NCI-H2081 (cell line): ENCODE measurements around the gene FAM9C.
"Not testable (repeated sequence)": the region's sequence is repeated elsewhere in the genome, so short reads cannot be mapped to it uniquely, and the experiment has no call there.

Experiments used
- DNase-seq, 2 experiments: peaks; one replicate each; lab custom pipeline; 2025; lab: John Stamatoyannopoulos, UW

The FAM9C gene

DNA sequence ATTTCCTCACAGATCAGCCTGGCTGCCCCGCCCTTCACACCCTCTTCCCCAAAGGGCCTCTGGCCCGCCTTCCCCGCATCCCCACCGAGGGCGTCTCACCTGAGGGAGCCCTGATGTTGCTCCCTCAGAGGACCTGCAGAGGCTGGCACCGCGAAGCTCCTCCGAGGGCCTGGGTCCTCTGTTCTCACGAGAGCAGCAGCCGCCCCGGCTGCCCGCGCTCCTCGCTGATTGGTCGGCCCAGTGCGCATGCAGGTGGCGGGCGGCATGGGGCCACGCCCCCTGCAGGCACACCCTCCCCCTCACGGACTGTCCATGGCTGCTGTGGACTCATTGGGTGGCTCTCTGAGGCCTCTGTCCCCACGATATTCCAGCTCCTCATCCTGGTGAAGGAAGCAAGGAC lies at the start of gene FAM9C:
FAM9C (minus strand) TSS at position 180 of the 400 bp plus-strand sequence. CDS start 831 bp downstream, outside the sequence.
- no peak for DNase-seq

DNA sequence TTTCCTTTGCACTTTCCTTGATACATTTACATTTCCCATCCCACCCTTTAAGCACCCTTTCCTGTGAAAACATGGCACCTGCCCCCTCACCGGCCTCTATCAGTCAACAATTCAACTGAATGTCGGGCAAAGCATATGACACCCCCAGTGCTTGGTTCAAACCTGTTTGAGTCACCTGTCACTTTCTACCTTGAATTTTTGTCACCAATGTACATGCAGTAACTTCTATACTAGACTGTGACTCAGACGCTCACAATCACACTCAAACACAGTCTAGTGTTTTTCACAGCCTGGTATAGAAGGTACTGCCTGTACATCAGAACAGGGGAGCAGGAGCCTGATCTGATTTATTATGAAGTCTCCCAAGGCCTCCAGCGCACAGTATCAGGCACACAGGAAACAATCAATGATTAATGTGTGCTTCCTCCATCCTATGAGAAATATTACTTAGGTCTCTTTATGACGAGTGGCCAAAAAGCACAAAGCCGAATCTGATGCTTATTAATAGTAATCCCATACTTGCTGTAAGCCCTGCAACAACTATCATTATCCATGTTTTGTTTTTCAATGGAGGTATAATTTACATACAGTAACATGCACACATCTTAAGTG lies 49.2 kb upstream of the FAM9C start:
- no peak for DNase-seq

DNA sequence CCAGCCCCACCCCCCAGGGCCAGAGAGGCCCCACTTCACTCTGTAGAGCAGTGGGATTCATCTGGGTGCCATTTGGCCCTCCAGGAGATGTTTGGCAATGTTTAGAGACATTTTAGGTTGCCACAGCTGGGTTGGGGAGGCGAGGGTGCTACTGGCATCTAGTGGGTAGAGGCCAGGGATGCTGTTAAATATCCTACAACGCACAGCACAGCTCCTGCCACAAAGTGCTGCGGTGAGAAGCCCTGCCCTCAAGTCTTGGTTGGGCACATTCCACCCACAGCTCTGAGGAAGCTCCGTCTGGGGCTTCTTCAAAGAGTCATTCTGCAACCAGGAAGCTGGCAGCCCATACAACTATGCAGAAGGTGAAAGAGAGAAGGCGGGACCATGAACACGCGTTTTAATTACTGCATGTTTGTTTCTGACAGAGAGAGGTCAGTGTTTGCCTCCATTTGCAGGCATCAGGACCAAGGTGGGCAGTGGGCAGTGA lies 48.1 kb upstream of the FAM9C start:
- DNase-seq: no peak

DNA sequence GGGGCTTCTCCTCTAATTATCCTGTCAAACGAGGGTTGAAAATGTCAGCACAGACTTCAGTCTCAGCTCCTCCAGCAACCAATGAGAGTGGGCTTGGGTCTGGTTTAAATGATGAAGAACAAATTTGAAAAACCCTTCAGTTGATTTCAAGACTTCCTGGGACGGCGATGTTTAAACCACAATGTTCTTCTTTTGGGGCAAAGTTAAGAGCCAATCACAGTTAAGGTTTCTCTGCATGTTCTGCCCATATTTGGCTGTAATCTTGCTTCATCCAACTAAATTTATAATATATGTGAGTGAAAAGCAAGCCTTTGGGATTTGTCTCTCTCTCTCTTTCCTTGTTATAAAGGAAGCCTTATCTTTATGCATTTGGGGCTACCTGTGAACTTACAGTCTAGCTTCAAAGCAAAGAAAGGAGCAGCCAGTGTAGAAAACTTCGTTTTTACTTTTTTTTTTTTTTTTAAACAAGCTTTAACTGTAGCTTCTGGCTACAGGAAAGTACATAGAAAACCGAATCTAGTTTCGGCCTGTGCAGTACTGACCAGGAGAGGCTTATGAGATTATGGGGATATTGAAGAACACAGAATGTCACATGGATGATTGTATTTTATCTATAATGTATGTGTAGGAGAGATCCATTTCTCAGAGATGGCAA lies 46.8 kb upstream of the FAM9C start:
- DNase-seq: no peak

DNA sequence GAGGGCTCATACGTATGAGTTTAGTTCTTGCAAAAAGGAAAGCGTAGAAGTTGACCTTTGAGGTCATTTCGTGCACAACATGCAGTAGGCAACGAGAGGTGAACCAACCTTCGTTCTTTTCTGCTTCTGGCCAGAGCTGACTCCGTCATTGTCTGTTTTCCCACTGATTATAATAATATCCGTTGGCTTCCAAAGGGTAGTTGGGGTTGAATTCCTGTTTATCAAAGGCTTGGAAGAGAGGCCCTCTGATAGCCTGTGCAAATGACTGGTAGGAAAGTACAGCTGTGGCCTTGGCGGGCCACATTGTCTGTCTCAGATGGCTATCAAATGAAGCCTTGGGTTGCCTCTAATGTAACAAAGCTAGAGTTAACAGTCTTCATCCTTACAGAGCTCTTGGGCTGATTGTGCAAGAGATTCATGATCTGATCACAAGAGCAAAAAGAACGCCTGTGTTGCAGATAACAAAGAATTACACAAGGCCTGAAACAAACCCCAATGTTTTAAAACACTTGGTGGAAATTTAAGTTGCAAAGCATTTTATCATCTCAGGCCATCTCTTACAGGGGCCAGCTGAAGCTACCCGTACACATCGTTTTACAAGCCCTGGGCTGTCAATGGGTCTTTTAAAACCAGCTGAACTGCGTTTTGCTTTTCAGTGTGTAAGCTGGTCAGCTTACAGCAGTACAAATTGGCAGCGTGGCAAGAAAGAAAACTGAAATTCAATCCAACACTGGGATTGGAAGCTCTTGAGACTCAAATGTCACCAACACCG lies 46.1 kb upstream of the FAM9C start:
- no peak for DNase-seq

DNA sequence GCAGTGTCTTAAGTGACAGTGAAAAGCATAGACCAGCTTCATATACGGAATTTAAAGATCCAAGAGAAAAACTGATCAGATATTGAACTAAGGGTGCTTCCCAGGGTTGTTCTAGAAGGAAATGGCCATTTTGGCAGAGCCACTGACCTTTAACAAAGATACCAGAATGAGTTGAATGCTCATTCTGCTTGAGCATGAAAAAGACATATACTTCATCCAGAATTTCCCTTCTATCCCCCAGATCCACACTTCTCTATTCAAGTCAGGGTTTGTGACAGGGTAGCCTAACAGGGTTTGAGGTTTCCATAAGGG lies 45.6 kb upstream of the FAM9C start:
- DNase-seq: no peak

DNA sequence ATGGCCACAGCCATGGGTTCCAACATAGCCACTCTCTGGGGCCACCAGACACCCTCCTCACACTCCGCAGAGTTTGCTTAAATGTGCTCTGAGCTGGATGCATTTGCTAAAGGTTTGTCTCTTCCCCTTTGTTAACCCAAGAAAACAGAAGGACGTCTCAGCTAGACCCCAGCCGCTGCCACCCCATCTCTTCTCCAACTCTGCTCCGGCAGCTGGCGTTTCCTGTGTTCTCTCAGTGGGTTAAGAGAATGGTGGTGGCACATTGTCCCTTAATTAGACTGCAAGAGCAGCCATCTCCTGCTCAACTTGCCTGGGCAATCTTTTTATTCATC lies 43.7 kb upstream of the FAM9C start:
- no peak for DNase-seq

DNA sequence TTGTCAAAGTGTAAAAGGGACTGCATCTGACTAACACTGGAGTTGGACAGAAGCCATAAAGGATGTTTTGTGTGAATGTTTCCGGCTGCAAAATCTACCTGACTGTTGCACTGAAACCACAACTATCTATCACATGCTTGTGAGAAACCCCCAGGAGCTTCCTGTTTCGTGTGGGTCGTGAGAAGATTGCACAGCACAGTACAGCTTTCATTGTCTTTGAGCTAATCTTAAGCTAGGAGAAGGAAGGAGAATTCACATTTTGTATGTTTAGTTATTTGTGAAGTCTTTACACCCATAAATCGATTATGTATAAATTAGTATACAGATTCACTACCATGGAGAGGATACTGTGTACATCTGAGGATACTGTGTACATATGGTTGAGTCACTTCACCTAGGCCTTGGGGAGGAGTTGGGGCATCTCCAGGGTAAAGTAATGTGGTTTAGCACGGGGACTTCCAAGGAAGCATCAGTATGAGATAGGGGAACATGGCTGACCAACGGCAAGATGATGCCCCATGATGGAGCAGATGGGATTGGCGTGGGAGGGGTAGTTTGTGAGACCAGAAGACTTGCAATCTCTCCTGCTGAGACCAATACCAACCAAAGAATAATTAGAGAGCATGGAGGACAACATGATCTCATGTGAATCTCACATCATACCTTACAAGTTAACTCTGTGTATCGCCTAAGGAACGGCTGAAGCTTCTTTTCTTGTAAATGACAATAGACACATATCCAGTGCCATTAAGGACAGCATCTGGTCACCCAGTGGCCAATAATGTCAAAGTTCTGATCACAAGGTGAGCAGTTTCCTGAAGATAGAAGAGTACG lies 43.1 kb upstream of the FAM9C start:
- DNase-seq: no peak

DNA sequence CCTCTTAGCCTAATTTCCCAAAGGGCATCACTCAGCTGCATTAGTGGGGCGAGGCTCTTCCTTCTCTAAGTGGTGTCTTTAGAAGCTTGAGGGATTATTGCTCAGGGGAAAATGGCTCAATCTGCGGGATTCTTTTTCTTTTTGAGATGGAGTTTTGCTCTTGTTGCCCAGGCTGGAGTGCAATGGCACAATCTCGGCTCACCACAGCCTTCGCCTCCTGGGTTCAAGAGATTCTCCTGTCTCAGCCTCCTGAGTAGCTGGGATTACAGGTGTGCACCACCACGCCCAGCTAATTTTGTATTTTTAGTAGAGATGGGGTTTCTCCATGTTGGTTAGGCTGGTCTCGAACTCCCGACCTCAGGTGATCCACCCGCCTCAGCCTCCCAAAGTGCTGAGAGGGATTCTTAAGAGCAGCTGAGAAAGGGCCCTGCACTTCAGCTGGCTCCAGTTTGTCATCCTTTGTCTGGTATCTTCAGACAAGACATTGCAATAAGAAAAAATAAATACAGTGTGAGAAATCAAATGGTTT lies 42.4 kb upstream of the FAM9C start:
- not testable (repeated sequence) for DNase-seq

DNA sequence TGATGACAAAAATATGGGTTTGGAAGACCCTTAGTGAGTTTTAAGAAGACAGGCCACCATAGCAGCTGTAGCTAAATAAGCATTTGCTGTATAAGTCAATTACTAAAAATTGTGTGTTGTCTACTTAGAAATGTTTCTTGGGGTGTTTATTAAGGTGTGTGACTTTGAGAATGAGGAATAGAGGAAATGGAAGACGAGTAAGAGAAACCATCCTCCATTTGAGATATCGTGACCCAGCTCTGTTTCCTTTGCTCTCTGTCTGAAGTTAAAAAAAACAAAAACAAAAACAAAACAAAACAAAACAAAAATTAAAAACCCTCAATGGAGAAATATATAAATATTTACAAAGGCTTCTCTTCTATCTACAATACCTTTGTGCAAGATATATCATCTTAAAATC lies 41.7 kb upstream of the FAM9C start:
- no peak for DNase-seq

DNA sequence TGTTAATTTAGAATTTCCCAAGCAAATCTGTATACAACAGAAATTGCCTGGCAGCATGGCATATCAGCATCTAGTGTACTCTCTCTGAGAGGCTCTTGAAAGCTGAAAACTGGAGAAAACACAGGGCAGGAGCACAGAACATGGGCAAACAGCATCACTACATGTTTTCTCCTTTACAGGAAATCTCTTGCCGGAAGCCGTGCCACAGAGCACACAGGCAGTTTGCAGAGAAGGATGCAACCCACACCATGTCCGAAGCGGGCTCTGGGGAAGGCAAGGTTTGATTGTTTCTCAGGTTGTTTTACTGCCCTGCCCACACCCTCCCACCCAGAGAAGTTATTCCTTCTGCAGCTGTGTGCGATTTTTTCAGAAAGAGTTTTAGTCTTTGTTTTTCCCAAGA lies 41.1 kb upstream of the FAM9C start:
- no peak for DNase-seq

DNA sequence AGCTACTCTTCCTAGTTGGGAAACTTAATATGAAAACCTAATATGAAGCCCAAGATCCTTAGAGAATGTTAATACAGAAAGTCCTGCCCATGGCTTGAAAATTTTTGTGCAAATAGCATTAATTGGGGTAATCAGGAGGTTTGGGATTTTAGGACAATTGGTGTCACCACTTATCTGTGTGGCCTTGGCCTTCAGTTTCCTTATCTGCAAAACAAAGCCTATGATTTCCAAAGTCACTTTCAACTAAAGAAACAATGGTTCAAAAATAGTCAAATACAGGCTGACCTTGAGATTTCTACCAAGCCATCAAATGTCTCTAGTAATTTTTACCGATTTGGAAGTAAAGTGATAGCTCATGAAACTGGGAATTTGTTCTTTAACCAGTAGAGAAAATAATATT lies 40.2 kb upstream of the FAM9C start:
- DNase-seq: no peak

DNA sequence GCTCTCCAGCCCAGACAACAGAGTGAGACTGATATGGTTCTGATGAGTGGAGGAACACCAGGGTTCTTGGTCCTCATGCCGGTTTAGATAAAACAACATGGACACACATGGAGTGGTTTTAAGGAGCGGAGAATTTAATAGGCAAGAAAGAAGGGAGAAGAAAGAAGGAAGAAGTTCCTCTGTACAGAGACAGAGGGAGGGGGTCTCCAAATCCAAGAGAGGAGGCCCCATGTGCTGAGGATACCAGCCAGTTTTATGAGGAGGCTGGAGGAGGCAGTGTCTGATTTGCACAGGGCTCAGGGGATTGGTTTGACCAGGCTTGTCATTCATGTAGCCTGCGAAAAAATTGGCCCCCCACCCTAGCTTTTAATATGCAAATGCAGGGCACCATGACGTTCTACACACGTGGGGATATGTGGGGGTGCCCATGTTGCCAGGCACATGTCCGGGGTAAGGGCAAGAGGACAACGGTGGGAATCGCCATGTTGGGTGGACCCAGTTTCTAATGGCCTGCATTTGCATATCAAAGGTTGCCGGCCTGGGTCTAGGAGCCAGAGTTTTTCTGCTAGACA lies 39.4 kb upstream of the FAM9C start:
- DNase-seq: not testable (repeated sequence)

DNA sequence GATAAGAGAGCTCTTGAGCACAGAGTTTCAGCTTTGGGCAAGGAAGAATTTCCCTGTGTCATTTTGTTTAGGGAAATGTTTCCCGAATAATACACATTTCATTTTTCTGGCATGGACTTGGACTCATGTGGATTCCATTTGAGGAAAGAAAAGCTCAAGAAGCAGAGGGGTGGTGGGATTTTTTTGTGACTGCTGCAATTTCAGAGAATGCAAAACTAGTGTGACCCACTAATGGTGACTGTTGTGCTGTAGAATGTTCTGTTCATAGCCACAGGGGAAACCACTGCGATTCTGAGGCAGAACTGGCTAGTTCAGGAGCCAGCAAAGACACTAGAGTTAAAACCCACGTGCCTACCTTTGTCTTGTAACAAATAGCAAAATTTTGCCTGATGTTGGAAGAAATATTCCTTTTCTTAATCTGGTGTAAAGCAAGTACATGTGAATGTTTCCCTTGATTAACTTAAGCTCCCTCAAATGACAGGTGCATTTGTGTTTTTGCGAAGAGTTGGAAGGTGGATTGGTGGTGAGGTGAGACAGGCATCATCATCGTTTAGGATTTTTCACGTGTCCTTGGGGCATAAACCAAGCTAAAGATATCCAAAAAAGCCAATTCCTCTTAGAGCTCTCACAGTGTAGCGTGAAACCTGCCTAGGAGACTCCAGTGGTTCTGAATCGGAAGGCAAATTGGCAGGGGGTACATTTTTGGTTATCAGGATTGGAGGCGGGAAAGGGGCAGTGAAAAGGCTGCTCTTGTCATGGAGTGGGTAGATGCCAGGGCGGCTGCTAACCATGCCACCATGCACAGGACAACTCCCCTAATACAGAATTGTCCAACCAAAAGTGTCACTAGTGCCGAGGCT lies 38.0 kb upstream of the FAM9C start:
- no peak for DNase-seq

DNA sequence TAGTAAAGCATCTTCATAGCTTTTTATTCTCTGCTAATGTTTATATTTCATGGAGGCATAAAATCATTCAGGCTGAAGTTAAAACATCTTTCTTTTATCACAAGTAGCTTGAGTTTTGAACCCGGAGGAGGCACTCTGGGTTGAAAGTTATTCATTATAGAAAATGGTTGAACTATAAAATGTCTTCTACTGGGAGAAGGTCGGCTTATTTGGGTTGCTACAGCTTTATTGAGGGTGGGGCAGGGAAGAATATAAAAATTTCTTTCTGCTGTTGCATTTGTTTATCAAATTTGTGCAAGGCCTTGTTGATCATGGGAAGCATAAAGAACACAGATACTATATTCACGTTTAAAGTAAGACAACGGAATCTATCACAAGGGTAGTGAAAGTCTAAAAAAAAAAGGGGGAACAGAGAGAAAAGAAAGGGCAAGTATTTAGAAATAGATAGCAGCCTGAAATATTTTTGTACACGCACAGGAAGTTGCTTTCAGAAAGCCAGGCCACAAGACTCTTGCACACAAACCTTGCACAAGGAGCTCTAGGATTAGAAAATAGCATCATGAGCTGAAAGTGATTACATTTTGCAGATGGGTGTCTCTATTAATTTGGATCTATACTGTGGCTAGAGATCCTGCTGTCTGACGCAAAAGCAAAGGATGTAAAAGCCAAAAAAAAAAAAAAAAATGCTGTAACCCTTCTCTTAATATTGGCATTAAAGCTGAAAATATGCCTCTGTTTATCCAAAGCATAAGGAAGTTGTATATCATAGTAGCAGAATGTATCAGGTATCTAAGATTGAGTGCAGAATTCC lies 37.2 kb upstream of the FAM9C start:
- DNase-seq: no peak

DNA sequence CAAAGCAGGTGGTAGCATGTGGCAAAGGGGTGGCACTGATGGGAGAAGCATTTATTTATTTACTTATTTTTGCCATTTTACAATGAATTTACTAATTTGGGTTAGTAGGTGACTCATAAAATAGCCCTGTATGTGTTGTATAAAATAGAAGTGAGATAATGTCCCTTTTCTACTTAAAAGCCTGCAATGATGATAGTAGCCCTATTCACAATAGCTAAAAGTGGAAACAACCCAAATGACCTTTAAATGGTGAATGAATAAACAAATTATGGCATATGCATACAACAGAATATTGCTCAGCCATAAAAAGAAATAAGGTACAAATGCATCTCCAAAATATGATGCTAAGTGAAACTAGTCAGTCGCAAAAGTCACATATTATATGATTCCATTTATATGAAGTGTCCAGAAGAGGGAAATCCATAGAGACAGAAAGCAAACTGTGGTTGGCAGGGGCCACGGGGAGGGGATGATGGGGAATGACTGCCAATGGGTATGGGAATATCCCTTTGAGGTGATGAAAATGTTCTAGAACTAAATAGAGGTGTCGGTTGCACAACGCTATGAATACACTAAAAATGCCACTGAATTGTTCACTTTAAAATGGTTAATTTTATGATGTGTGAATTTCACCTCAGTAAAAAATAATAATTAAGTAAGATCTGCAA lies 35.8 kb upstream of the FAM9C start:
- no peak for DNase-seq

DNA sequence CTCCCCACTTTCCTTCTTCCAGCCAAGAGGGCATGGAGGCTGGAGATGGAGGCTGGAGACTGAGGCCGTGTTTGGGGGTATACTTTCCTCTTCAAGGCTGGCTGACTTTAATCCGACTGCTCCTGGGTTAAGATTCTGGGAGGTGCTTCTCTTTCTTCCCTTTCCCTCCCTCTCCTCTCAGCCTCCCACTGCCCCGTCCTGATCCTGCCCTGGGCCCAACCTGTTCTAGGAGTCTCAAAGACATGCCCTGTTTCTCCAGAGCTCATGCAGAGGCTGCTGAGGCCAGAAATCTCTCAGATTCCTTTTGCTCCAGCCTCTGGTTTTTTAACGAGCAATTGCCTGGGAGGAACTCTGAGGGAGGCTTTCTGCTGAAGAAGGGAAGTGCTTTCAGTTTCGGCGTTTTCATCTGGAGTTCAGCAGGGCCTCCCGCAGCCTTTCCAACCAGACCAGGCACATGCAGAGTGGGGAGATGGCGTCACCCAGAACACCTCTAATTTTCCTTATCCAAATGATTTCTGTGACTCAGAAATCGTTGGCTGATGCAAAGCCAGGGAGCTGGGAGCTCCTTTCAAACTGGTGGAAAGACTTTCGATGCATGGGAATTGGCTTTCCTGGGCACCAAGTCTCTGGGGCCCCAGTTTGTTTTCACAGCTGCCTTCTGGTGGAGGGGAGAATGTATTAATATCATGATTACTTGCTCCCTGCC lies 34.5 kb upstream of the FAM9C start:
- peak; percentile 17 to 35 for DNase-seq

DNA sequence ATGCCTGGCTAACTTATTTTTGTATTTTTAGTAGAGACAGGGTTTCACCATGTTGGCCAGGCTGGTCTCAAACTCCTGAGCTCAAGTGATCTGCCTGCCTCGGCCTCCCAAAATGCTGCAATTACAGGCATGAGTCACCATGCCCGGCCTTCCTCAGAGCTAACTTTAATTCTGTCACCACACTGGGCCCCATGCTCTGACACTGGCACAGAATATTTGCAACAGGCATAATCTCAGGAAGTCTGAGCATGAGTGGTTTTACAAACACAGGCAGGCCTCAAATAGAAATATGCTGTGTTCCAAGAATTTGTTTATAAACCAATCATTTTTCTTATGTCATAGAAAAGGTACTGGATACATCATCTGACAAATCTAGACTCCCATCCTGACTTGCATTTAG lies 32.7 kb upstream of the FAM9C start:
- DNase-seq: no peak
